HCT116 (cell line): Measurements from ENCODE around the gene TMEM143. TPM values are rescaled to one million over a fixed set of nuclear protein-coding genes. Genes with fewer than 3 reads are reported as not detected.

Experiments used
- ATAC-seq: fragments of 200-7000 bp; cut with Tn5 transposase; 2 replicates; pipeline ENCODE4 v1.9.1; 2020; ENCODE audit warnings: mild to moderate bottlenecking, moderate library complexity
- BruUV-seq: library from RNA; stranded (reverse); fragments of 400-500 nt; replicated peaks from 2 replicates; lab custom pipeline; 2021; lab: Mats Ljungman, UMichigan
- CTCF ChIA-PET: fragments of 300-600 bp; sonication (Branson Sonifier 250); formaldehyde crosslinking; loops from one replicate; lab custom pipeline; 2021; ENCODE audit warnings: antibody characterized with exemption; lab: Charles Lee
- POLR2A ChIA-PET: fragments of 300-600, 350-600 bp; sonication (Branson Sonifier 250); formaldehyde crosslinking; loops from one replicate; lab custom pipeline; 2021; ENCODE audit warnings: antibody characterized with exemption; lab: Charles Lee
- RAD21 ChIA-PET, 2 experiments: fragments of 300-600 bp; sonication (Branson Sonifier 250); formaldehyde crosslinking; loops; one replicate each; lab custom pipeline; 2023; ENCODE audit warnings: low total read pairs in 2 of 2; ENCODE audit not compliant: uncharacterized antibody in 2 of 2, unreplicated experiment in 2 of 2, low non-redundant PET in 1 of 2; lab: Charles Lee
- DNase-seq: peaks from one replicate; pipeline ENCODE4 v3.0.0-alpha.2; 2010; ENCODE audit warnings: low read depth, low spot score
- H2AFZ ChIP-seq: fragments of 200-600 bp; shearing (Covaris generic), sonication (generic); 2 replicates; pipeline ENCODE4 v1.6.1; 2017; ENCODE audit warnings: low read depth, mixed run types, mixed read lengths, antibody characterized with exemption, low read length; ENCODE audit not compliant: poor library complexity, severe bottlenecking
- H3K27ac ChIP-seq: 2 replicates; pipeline ENCODE4 v1.5.1; 2012; ENCODE audit warnings: low read depth, low read length
- H3K27me3 ChIP-seq: fragments of 200-600 bp; sonication (generic); 2 replicates; pipeline ENCODE4 v1.6.1; 2016; ENCODE audit warnings: mixed run types, low read length, mixed read lengths; ENCODE audit not compliant: insufficient read depth
- H3K36me3 ChIP-seq, 2 experiments: fragments of 200-500 bp in 1 of 2; fragments of 200-600 bp in 1 of 2; sonication (Bioruptor generic) in 1 of 2; sonication (generic) in 1 of 2; 2 replicates each; pipeline versions ENCODE4 v1.5.1 to v1.6.1; 2014 to 2016; ENCODE audit warnings: low read length in 2 of 2, inconsistent platforms in 1 of 2, mixed read lengths in 1 of 2, mixed run types in 1 of 2; ENCODE audit not compliant: insufficient read depth in 2 of 2, control insufficient read depth in 1 of 2
- H3K4me1 ChIP-seq, 2 experiments: fragments of 200-600 bp in 1 of 2; sonication (generic) in 1 of 2; 2 replicates each; pipeline versions ENCODE4 v1.5.1 to v1.6.1; 2012 to 2017; ENCODE audit warnings: low read length in 2 of 2, inconsistent platforms in 1 of 2, mild to moderate bottlenecking in 1 of 2, mixed read lengths in 1 of 2, mixed run types in 1 of 2, moderate library complexity in 1 of 2; ENCODE audit not compliant: insufficient read depth in 2 of 2, control insufficient read depth in 1 of 2
- H3K4me2 ChIP-seq: fragments of 200-600 bp; sonication (generic); 2 replicates; pipeline ENCODE4 v1.6.1; 2017; ENCODE audit warnings: mixed run types, low read length, mixed read lengths
- H3K4me3 ChIP-seq, 2 experiments: fragments of 200-600 bp in 1 of 2; sonication (generic) in 1 of 2; replicated peaks in 1 of 2; 2 replicates each; pipeline ENCODE4 v1.5.1; 2011 to 2016; ENCODE audit warnings: low read length in 2 of 2, control low read depth in 1 of 2, low read depth in 1 of 2, mild to moderate bottlenecking in 1 of 2, mixed read lengths in 1 of 2, mixed run types in 1 of 2
- H3K79me2 ChIP-seq: fragments of 200-600 bp; sonication (generic); 2 replicates; pipeline ENCODE4 v1.6.1; 2017; ENCODE audit warnings: mild to moderate bottlenecking, mixed run types, low read length, moderate library complexity, mixed read lengths; ENCODE audit not compliant: insufficient read depth
- H3K9ac ChIP-seq: fragments of 200-600 bp; sonication (generic); 2 replicates; pipeline ENCODE4 v1.6.1; 2016; ENCODE audit warnings: low read length, mixed read lengths
- H3K9me2 ChIP-seq: fragments of 200-600 bp; sonication (generic), shearing (Covaris generic); 2 replicates; pipeline ENCODE4 v1.6.1; 2017; ENCODE audit warnings: mixed run types, mild to moderate bottlenecking, moderate library complexity; ENCODE audit not compliant: insufficient read depth
- H3K9me3 ChIP-seq, 2 experiments: fragments of 200-500 bp in 1 of 2; fragments of 200-600 bp in 1 of 2; sonication (Bioruptor generic) in 1 of 2; sonication (generic) in 1 of 2; 2 replicates each; pipeline ENCODE4 v1.6.1; 2014 to 2017; ENCODE audit warnings: low read length in 2 of 2, mixed read lengths in 2 of 2, inconsistent platforms in 1 of 2, low read depth in 1 of 2, mild to moderate bottlenecking in 1 of 2, mixed run types in 1 of 2, moderate library complexity in 1 of 2; ENCODE audit not compliant: control insufficient read depth in 1 of 2, insufficient read depth in 1 of 2
- H4K20me1 ChIP-seq: fragments of 200-600 bp; sonication (generic), shearing (Covaris generic); 2 replicates; pipeline ENCODE4 v1.6.1; 2017; ENCODE audit warnings: mixed run types, mild to moderate bottlenecking, moderate library complexity; ENCODE audit not compliant: insufficient read depth
- CBX3 ChIP-seq: IDR thresholded peaks from 2 replicates; pipeline ENCODE4 v1.6.1; 2012; ENCODE audit warnings: low read depth
- ELF1 ChIP-seq: IDR thresholded peaks from 2 replicates; pipeline ENCODE4 v1.6.1; 2012; ENCODE audit warnings: low read depth, borderline replicate concordance
- EZH2phosphoT487 ChIP-seq: fragments of 200-600 bp; IDR thresholded peaks from 2 replicates; pipeline ENCODE4 v1.6.1; 2018; ENCODE audit warnings: antibody characterized with exemption, borderline replicate concordance
- JUND ChIP-seq: IDR thresholded peaks from 2 replicates; pipeline ENCODE4 v1.6.1; 2012
- POLR2AphosphoS5 ChIP-seq: IDR thresholded peaks from 2 replicates; pipeline ENCODE4 v1.6.1; 2011; ENCODE audit warnings: mild to moderate bottlenecking, low read depth, low read length, moderate library complexity
- SIN3A ChIP-seq: IDR thresholded peaks from 2 replicates; pipeline ENCODE4 v1.6.1; 2012; ENCODE audit warnings: low read depth
- SP1 ChIP-seq: IDR thresholded peaks from 2 replicates; pipeline ENCODE4 v1.6.1; 2012; ENCODE audit warnings: low read depth
- ZFX ChIP-seq: fragments of 450-650 bp; IDR thresholded peaks from 2 replicates; pipeline ENCODE4 v1.6.1; 2017
- ZNF274 ChIP-seq: fragments of 200-500 bp; sonication (Bioruptor generic); IDR thresholded peaks from 2 replicates; pipeline ENCODE4 v1.6.1; 2014; ENCODE audit warnings: mild to moderate bottlenecking, low read depth, low read length, inconsistent platforms
- intact Hi-C: fragments of 100-400 bp; cut with micrococcal nuclease; formaldehyde crosslinking; loops from 2 replicates; pipeline ENCODE4 v1.10.0; 2022
- total RNA-seq: library from RNA; stranded (reverse); gene quantifications from one replicate; pipeline ENCODE4 v1.2.1, GENCODE V29; 2021; ENCODE audit not compliant: unreplicated experiment
- TF ChIP-seq, protein P1 (sequence below): IDR thresholded peaks from 2 replicates; pipeline ENCODE4 v1.6.1; 2012
- TF ChIP-seq, protein P2 (sequence below), 3 experiments: fragments of 200-600 bp in 1 of 3; sonication (generic) in 1 of 3; IDR thresholded peaks in 2 of 3; conservative IDR thresholded peaks in 1 of 3; 2 replicates each; pipeline ENCODE4 v1.5.1; 2012 to 2017; ENCODE audit warnings: low read depth in 2 of 3, low read length in 2 of 3, antibody characterized with exemption in 1 of 3, borderline replicate concordance in 1 of 3, control low read depth in 1 of 3, mild to moderate bottlenecking in 1 of 3, mixed read lengths in 1 of 3, mixed run types in 1 of 3, moderate library complexity in 1 of 3; ENCODE audit not compliant: insufficient read depth in 1 of 3

Gene TMEM143
- total RNA-seq, 1 experiment from 2014 or later, result 13.2 TPM

DNA sequence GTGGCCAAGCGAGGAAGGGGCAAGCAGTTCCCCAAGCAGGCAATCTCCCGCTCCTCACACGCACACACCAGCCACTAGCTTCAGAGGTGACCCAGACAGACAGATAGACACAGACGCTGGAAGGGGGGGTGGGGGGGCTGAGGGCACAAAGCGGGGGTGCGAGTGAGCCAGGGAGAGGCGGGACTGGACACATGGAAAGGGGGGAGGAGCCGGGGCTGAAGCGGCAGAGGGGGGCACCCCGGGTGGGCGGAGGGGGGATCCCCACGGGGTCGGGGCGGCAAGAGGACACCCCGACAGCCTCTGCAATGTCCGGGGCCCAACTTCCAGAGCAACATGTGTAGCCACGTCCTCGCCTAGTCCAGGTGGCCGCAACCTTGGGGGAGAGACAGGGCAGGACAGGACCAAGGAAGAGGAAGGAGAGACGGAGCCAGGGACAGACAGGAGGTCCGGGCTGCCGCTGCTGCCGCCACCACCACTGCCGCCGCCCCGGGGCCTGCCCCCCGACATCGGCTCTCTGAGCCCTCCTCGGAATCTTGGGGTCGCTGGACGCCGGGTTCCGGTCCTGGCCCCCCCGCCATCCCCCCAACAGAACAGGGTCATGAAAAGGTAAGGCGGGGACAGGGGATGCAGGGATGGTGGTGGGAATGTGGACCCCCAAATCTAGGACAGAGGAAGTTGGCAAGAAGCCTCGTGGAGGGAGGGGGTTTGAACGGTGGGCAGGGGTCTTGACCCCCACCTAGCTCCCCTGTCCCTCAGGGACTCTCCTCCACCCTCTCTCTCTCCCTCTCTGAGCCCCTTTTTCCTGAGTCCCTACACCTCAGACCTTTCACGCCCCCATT is 30.8 kb upstream of the TMEM143 start:
- 0 out of 2 replicates have a peak overlapping the region, but pooled peaks have one; percentile 20 for H3K27ac ChIP-seq
- CTCF ChIA-PET, result no interaction called here
- intact Hi-C loops, result loop anchor here (5.0 to 10.0 kb wide), 3 partner anchors 32 to 100 kb away; partner anchors contain the start of genes EMP3, SYNGR4 and TMEM143
- no peaks in the 10 kb centered on the region for H3K27me3 ChIP-seq
- BruUV-seq, result no TSS peak
- RAD21 ChIA-PET, result no interaction called here
- peak overlapping the region; percentile 32 to 58; a peak in 3 of 4 replicates for H3K4me3 ChIP-seq
- H3K4me1 ChIP-seq, result peaks cover 14 to 68% of the 10 kb centered on the region in 2 experiments
- H3K79me2 ChIP-seq, result peaks cover 24% of the 10 kb centered on the region
- H3K4me2 ChIP-seq, result peak overlapping the region; percentile 87
- H3K36me3 ChIP-seq, result no peaks in the 10 kb centered on the region
- H3K9me3 ChIP-seq, result no peaks in the 10 kb centered on the region
- H4K20me1 ChIP-seq, result no peaks in the 10 kb centered on the region
- H3K9me2 ChIP-seq, result no peaks in the 10 kb centered on the region
- no peak for DNase-seq
- ATAC-seq, result no peak
- H2AFZ ChIP-seq, result no peak overlapping the region
- TF ChIP-seq SIN3A, result no peak
- TF ChIP-seq ZFX, result no peak; the same call in 1 of the 2 replicates
- TF ChIP-seq JUND, result no peak
- no peak for TF ChIP-seq ELF1
- no peak for TF ChIP-seq EZH2phosphoT487
- TF ChIP-seq SP1, result no peak
- TF ChIP-seq ZNF274, result no peak
- TF ChIP-seq, protein P1, sequence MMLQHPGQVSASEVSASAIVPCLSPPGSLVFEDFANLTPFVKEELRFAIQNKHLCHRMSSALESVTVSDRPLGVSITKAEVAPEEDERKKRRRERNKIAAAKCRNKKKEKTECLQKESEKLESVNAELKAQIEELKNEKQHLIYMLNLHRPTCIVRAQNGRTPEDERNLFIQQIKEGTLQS, result no peak
- TF ChIP-seq, protein P2, sequence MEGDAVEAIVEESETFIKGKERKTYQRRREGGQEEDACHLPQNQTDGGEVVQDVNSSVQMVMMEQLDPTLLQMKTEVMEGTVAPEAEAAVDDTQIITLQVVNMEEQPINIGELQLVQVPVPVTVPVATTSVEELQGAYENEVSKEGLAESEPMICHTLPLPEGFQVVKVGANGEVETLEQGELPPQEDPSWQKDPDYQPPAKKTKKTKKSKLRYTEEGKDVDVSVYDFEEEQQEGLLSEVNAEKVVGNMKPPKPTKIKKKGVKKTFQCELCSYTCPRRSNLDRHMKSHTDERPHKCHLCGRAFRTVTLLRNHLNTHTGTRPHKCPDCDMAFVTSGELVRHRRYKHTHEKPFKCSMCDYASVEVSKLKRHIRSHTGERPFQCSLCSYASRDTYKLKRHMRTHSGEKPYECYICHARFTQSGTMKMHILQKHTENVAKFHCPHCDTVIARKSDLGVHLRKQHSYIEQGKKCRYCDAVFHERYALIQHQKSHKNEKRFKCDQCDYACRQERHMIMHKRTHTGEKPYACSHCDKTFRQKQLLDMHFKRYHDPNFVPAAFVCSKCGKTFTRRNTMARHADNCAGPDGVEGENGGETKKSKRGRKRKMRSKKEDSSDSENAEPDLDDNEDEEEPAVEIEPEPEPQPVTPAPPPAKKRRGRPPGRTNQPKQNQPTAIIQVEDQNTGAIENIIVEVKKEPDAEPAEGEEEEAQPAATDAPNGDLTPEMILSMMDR (IDR thresholded peaks at IDR 0.05 in 2 of 3, conservative IDR thresholded peaks at IDR 0.05 in 1 of 3; ENCODE audit: borderline replicate concordance in 1 of 3, insufficient read depth in 1 of 3, low read depth in 2 of 3, low read length in 2 of 3), result no peak
- no peak for TF ChIP-seq CBX3
- TF ChIP-seq POLR2AphosphoS5, result no peak
- POLR2A ChIA-PET, result no interaction called here
- H3K9ac ChIP-seq, result peak overlapping the region; percentile 57
